Measurements from ENCODE around the gene CNTN5.

DNA sequence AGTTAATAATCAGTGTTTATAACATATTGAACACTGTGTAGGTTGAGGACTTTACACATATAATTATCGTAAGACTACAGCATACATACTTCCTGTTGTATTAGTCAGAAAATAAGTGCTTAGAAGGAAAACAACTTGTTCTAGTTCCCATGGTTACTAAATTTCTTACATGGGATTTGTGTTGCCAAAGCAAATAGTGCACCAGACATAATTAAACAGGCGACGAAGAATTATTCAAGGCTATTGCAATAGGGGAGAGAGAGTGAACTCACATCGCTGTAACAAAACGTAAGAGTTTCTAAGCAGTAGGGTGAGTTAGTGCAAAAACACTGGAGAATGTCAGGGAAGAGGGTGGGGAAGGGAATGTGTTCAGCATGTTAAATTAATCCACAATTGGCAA lies 347.8 kb downstream of the CNTN5 start:
- no peak for TF ChIP-seq POLR2AphosphoS5 (IDR thresholded peaks at IDR 0.05; ENCODE audit: borderline replicate concordance, low read depth, low read length)
- no peak for TF ChIP-seq EZH2 (IDR thresholded peaks at IDR 0.05)
